NCI-H748 treated with DMSO at 0.1 percent for 48 hours (cell line): Measurements from ENCODE around the gene PLXNC1.
A peak's percentile ranks its signal among the peaks of the same experiment; 100 is the strongest.

Source experiments
- DNase-seq: peaks from one replicate; lab custom pipeline; 2025; lab: John Stamatoyannopoulos, UW

PLXNC1 gene

GRCh38 chr12:94239332-94239993 lies 91.1 kb downstream of the PLXNC1 start:
- no peak for DNase-seq

- DNase-seq: no peak
These were observed 91.8 kb downstream of the PLXNC1 start for GRCh38 chr12:94240171-94240570.

- no peak for DNase-seq
These were observed 94.5 kb downstream of the PLXNC1 start for GRCh38 chr12:94242901-94243300.

DNA sequence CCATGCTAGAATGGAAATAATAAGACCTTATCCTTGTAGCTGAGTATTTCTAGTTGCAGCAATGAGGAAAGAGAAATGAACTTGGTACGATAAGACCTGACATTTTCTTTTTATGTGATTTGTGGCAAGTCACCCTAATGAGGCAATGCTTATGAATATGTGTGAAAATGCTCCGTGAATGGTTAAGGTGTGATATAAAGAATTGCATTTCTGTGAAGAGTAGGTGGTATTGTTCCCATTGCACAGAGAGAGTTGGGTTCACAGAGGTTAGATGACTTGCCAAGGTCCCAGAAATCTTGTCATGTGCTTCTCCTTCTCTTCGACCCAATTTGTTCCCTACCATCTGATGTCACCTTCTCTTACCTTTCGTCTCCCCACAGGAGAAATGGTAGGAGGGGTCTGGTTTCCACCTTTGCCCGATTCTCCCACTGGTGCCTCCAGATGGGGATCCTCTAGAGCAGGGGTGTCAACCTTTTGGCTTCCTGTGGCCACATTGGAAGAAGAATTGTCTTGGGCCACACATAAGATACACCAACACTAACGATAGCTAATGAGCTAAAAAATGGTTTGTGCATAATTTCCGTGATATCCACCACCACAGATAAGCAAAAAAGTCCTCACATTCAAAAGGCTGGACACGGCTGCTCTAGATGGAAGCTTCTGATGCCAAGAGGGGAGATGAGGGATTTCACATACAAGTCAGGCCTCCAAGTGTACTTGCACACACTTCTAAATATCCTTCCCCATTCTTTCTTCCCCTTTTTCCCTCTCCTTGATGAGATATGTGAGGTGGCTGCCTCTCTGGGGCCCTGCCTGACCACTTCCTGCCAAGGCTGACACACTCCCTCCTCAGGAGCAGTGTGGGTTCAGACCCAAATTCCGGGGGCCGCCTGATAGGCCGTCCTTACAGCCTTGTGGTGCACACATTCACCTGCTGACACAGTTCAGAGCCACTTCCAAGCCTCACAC lies 96.1 kb downstream of the PLXNC1 start:
- no peak for DNase-seq

DNA sequence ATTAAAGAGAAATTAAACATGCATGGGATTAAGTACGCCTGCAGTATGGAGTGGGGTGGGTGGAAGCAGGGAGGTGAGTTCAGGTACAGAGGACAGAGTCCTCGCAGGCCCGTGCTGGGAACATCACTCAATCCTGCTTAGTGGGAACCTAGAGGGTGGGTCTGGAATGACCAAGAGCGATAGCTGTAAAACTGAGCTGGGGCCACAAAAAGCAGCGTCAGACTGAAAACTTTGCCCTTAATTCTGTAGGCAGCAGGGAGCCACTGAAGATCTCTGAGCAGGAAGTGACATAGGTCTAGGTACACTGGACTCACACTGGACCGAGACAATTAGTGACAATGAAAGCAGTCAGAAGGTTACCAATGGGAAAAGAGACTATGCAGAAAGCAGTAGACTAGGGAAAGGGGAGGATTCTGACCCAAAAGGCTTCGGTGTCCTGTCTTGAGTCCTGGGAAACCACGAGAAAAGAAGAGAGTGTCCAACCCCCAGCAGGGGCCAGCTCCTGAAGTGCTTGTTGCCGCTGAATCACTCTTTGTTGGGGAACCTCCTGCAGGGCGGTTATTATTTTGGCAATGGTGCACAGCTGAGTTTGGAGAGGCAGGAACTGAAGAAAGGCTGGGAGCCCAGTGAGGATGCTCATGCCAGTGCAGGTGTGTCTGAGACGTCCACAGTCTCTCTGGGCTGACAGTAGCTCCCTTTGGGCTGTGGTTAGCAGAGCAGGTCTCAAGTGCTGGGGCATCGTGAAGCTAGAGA lies 97.4 kb downstream of the PLXNC1 start:
- DNase-seq: no peak

- no peak for DNase-seq
These were observed 98.9 kb downstream of the PLXNC1 start for GRCh38 chr12:94247246-94247645.

DNA sequence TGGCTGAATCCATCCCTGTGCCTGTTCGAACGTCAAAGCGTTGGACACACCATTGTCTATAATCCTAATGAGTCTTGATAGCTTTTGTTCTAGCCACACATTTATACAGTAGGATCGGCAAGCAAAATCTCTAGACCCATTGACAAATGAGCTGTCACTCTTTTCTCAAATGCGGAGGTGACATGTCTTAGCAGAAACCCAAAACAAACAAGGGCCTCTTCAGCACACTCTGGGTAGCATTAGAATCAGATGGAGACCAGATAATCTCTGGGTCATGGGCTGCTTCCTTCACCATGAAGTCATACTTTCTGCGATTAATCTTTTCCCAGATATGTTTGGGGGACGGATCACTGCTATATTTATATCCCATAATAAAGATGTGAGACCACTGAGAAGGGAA lies 100.2 kb downstream of the PLXNC1 start:
- DNase-seq: no peak

DNA sequence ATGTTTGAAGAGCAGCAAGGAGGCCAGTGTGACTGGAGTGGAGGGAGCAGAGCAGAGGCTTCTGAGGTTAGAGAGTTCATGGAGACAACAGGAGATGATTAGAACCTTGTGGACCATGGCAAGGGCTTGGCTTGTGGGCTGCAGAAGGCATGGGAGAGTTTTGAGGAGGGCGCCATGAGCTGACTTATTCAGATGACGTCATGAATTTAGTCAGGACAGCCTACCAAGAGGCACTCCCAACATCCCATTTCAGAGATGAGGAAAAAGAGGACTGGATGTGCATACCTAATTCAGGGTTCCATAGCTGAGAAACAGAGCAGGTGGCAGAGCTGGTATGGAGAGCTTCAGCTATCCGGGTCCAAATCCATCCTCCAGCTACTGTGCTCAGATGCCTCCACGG lies 101.8 kb downstream of the PLXNC1 start:
- no peak for DNase-seq

- no peak for DNase-seq
These were observed 105.9 kb downstream of the PLXNC1 start for GRCh38 chr12:94254270-94254669.

- DNase-seq: no peak
These were observed 106.6 kb downstream of the PLXNC1 start for GRCh38 chr12:94255006-94255405.

DNA sequence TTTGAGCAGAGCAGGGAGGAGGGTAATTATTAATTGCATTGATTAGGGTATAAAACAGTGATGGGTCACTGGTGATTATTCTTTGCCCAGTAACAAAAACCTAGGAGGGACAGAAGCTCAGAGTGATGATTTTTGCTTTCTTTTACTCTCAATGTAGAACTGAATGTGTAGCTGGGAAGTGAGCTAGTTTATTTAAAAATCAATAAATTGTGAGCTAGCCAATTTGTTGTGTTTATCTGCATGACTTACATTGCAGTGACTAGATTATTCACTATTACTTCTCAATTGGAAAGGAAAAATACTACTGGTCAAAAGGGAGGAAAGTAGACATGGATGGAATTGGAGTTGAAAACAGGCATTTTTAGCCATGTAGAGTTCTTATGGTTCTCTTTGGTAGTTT lies 107.1 kb downstream of the PLXNC1 start:
- no peak for DNase-seq

DNA sequence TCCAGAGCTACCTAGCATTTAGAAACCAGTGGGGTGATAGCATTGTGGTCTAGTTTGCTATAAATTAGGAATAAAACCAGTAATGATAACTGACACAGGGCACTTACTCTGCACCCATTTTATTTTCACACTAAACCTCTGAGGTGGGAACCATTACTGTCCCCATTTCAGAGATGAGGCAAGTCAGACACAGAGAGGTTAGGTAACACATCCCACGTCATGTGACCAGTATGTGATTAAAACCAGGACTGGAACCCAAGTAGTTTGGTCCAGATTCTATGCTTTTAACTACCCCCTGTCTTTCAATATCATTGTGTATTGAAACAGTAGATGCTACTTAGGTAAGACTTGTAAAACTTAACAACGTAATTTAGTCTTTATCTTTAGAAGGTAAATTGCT lies 110.2 kb downstream of the PLXNC1 start:
- no peak for DNase-seq

DNA sequence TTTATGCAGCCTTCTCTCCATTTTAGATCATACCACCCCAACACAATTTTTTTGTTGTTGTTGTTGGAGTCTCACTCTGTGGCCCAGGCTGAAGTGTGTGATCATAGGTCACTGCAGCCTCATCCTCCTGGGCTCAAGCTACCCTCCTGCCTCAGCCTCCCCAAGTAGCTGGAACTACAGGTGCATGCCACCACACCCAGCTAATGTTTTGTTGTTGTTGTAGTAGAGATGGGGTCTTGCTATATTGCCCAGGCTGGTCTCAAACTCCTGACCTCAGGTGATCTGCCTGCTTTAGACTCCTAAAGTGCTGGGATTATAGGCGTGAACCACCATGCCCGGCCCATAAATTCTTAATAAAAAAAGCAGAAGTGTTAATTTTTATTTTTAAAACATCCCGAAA lies 111.6 kb downstream of the PLXNC1 start:
- DNase-seq: no peak

DNA sequence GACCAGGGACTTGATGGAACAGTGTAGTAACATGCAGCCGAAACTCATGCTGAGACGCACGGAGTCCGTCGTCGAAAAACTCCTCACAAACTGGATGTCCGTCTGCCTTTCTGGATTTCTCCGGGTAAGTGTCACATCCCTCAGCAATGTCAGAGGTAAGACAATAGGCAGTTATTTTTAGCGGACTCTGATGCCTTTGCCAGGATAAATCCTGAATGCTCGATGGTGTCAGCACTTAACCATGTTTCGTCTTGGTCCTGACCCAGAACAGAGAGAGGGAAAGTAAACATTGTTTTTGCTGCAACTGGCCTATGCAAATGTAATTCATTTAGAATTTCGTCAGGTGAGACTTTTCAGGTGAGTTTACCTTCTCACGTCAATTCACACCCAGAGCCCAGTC lies 112.3 kb downstream of the PLXNC1 start:
- DNase-seq: no peak

DNA sequence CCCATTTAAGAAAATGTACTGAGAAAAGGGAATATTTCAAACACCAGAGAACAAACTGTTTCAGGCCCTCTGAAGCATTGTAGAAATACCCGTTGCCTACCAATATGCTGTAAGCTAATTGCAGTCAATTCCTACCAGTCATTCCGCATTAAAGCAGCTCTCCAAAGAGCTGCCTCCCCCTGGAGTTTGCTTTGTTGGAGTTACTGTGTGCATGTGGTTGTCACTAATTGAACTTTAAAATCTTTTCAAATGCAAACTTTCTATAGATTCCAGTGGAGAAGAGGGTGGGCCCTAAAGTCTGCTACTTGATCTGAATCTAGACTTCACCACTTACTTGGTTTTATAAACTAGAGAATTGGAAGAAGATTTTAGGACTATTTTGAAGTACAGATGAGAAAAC lies 112.7 kb downstream of the PLXNC1 start:
- DNase-seq: no peak

GRCh38 chr12:94261786-94262185 lies 113.4 kb downstream of the PLXNC1 start:
- no peak for DNase-seq

DNA sequence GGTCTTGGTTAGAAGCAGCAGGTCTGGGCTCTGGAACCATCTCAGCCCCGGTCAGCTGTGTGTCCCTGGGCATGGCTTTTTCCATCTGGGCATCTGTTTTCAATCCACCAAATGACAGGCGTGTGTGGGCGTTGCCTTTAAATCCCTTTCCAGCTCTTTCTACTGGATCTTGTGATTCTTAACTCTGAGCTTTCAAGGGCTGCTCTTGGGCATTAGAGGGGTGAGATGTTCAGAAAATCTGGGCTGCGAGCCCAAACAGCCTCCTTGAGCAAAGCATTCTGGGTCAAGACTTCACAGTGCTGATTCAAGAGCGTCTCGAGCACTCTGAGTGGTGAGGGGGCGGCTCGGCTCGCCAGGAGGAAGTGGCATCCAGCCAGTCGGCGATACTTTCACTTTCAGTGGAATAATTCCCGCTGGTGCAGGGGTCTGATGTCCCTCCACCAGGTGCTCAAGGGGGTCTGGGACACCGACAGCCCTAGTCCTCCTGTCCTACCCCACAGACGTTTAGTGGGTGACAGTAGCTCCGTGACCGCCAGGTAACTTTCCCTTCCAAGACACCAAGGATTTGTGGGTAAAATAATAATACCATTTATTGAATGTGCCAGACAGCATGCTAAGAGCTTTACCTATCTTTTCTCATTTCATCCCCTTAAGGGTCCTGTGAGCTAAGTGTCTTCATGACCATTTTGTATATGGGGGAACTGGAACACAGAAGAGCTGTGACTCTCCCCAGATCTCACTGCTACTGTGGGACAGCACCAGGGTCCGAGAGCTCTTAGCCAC lies 114.0 kb downstream of the PLXNC1 start:
- DNase-seq: peak; percentile 12

GRCh38 chr12:94263011-94263811 lies 114.8 kb downstream of the PLXNC1 start:
- DNase-seq: no peak

DNA sequence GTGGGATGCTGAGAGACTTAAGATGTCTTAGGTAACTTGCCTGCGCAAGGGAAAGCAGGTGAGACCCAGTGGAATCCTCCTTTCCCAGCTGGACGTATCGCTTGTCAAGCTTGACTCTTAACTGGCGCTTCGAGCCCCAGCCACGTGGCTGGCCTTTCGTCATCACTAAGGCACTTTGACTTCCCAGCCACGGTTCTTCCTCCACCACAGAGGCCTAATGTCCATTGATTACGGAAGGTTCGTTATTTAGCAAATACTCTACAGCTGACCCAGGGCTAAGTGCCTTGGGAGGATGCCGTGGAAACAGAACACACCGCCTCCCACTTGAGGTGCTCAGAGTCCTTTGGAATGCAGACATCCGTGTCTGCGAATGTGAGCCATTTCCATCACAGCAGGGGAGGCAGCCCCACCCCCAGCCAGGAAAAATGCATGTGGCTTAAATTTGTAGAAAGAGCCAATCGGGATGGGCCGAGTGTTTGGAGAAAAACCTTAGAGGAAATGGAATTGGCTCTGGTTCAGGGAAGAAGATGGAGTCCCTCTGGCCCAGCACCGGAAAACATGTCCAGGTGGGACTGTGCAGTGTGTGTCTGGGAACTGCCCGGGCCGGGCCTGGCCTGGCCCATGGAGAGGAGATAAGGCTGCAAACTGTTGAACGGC lies 115.7 kb downstream of the PLXNC1 start:
- no peak for DNase-seq

DNA sequence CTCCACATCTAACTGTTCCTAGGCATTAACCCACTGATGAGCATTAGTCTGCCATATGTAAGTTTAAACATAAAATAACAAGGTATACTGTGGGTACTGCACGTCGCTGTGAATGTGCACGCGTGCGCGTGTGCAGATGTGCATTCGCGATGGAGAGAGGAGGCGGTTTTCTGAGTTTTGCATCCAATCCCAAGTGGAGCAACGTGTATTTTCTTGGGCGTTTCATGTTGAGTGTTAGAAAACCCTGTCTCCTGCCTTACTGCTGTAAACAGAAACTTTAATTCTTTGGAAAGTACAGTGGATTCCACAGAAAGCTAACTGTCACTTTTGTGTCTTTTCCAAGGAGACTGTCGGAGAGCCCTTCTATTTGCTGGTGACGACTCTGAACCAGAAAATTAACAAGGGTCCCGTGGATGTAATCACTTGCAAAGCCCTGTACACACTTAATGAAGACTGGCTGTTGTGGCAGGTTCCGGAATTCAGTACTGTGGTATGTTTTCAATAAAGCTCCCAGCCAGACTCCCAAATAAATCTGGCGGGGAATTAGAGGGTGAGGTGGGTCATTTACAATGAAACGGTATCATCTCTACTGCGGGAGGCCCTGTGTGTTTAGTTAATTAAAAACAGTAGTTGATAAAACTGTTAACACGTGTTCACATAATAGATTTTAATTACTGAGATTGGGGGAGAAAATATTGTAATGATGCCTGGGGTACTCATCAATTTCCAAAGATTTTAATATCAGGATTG lies 116.5 kb downstream of the PLXNC1 start:
- no peak for DNase-seq
